Loucy (cell line): ENCODE results near the gene CRHR2.

Experiments used
- EZH2phosphoT487 ChIP-seq: fragments of 200-600 bp; IDR thresholded peaks from 2 replicates; pipeline ENCODE4 v1.6.1; 2018; ENCODE audit warnings: antibody characterized with exemption, mild to moderate bottlenecking, moderate library complexity, borderline replicate concordance
- TF ChIP-seq, protein P1 (sequence below): fragments of 200-600 bp; sonication (generic); conservative IDR thresholded peaks from 2 replicates; pipeline ENCODE4 v1.5.1; 2014; ENCODE audit warnings: mild to moderate bottlenecking, antibody characterized with exemption, low read length

DNA sequence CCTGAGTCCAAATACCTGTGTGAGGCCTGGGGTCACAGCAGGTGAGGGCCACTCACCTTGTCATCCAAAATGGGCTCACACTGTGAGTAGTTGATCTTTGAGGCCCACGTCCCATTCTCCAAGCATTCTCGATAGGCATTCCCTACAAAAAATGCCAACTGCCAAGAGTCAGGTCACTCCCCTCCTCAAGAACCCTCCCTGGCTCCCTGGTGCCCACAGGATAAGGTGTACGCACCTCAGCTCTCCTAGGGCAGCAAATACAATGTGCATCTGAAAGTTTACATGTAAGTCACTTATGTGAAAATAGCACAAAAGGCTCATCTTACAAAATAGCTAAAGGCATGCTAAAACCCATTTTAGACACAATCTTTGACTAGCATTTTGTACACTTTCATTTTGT, 15.1 kb downstream of the CRHR2 start:
- TF ChIP-seq, protein P1, sequence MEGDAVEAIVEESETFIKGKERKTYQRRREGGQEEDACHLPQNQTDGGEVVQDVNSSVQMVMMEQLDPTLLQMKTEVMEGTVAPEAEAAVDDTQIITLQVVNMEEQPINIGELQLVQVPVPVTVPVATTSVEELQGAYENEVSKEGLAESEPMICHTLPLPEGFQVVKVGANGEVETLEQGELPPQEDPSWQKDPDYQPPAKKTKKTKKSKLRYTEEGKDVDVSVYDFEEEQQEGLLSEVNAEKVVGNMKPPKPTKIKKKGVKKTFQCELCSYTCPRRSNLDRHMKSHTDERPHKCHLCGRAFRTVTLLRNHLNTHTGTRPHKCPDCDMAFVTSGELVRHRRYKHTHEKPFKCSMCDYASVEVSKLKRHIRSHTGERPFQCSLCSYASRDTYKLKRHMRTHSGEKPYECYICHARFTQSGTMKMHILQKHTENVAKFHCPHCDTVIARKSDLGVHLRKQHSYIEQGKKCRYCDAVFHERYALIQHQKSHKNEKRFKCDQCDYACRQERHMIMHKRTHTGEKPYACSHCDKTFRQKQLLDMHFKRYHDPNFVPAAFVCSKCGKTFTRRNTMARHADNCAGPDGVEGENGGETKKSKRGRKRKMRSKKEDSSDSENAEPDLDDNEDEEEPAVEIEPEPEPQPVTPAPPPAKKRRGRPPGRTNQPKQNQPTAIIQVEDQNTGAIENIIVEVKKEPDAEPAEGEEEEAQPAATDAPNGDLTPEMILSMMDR = no peak
- TF ChIP-seq EZH2phosphoT487 = no peak
